Measurements from ENCODE around the gene AKR1C4. TPM values are rescaled to one million over a fixed set of nuclear protein-coding genes. Genes with fewer than 3 reads are reported as not detected.
"Not testable (repeated sequence)": the region's sequence is repeated elsewhere in the genome, so short reads cannot be mapped to it uniquely, and the experiment has no call there.

Gene AKR1C4
- total and polyA plus RNA-seq, 2 experiments from 2014 or later = not detected

DNA sequence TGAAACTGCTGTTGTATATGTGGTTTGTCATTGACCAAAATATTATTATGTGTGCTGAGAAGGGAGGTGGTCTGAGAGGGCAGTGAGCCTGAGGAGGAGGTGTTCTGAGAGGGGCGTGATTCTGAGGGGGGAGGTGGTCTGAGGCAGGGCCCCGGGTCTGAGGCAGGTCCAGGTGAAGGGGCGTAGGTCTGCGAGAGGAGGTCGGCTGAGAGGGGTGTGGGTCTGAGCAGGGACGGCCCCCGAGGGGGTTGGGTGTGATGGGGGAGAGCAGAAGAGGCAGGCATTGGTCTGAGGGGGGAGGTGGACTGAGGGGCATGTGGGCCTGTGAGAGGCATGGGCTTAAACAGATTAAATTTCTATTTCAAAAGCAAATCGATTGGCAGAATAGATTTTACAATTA lies 32.4 kb downstream of the AKR1C4 start:
- Histone ChIP-seq H3K4me3 (no peak overlapping the region), H3K4me1 (ENCODE audit: low read depth) (no peaks in the 10 kb centered on the region), H3K9me3 (ENCODE audit: low read depth) (no peaks in the 10 kb centered on the region), H3K27me3 (no peaks in the 10 kb centered on the region), H3K36me3 (no peaks in the 10 kb centered on the region), H3K27ac (no peak overlapping the region)
- TF ChIP-seq, protein P1, sequence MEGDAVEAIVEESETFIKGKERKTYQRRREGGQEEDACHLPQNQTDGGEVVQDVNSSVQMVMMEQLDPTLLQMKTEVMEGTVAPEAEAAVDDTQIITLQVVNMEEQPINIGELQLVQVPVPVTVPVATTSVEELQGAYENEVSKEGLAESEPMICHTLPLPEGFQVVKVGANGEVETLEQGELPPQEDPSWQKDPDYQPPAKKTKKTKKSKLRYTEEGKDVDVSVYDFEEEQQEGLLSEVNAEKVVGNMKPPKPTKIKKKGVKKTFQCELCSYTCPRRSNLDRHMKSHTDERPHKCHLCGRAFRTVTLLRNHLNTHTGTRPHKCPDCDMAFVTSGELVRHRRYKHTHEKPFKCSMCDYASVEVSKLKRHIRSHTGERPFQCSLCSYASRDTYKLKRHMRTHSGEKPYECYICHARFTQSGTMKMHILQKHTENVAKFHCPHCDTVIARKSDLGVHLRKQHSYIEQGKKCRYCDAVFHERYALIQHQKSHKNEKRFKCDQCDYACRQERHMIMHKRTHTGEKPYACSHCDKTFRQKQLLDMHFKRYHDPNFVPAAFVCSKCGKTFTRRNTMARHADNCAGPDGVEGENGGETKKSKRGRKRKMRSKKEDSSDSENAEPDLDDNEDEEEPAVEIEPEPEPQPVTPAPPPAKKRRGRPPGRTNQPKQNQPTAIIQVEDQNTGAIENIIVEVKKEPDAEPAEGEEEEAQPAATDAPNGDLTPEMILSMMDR (IDR thresholded peaks at IDR 0.05; ENCODE audit: low read depth, low read length) = no peak
- no peak for DNase-seq (ENCODE audit: low read depth in 1 of 2, low spot score in 1 of 2)

DNA sequence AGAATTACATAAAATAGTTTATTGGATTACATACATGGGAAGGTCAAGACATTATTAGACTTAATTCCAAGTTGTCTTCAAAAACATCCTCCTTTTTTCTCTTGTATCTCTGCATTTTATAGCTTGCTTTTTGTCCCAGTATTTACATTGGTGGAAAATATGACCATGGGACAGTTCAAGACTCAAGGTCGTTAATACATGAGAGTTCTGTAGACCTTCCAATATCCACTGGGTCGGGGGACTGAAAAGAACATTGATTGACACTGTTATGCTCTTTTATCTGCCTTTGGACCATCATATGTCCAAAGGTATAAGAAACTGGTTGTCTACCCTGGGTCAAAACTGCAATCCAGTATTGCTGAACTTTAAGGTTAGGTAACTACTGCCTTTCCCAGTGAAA lies 36.7 kb downstream of the AKR1C4 start:
- TF ChIP-seq, protein P1 (IDR thresholded peaks at IDR 0.05; ENCODE audit: low read depth, low read length) = no peak
- H3K9me3 ChIP-seq (ENCODE audit: low read depth) = no peaks in the 10 kb centered on the region

DNA sequence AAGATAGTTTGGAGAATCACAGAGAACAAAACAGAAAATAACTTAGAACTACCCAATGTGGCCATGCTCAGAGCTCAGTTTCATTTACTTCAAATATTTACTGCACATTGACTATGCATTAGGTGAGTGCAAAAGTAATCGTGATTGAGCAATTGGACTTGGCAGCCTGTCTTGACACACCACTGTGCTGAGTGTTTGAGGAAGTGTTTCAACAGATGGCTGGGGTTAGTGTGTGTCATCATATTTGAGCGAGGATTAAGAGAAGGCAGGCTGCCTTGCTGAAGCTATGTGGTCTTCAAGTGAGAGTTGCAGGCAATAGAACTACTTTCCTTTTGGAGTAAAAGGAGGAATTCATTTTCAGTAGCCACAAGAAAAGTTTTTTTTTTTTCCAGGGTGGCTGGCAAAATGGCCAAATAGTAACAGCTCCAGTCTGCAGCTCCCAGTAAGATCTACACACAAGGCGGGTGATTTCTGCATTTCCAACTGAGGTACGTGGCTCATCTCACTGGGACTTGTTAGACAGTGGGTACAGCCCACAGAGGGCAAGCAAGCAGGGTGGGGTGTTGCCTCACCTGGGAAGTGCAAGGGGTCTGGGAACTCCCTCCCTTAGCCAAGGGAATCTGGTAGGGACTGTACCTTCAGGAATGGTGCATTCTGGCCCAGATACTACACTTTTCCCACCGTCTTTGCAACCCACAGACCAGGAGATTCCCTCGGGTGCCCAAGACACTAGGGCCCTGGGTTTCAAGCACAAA lies 37.6 kb downstream of the AKR1C4 start:
- DNase-seq (ENCODE audit: low read depth in 1 of 2, low spot score in 1 of 2) = peak in 1 of 2 donors; percentile 90
- Histone ChIP-seq H3K27ac (no peak overlapping the region), H3K36me3 (no peaks in the 10 kb centered on the region), H3K9me3 (ENCODE audit: low read depth) (no peaks in the 10 kb centered on the region), H3K4me3 (no peak overlapping the region), H3K27me3 (no peaks in the 10 kb centered on the region), H3K4me1 (ENCODE audit: low read depth) (no peaks in the 10 kb centered on the region)
- TF ChIP-seq, protein P1 (IDR thresholded peaks at IDR 0.05; ENCODE audit: low read depth, low read length) = no peak

More for the DNA sequence above, 36.7 kb downstream of the AKR1C4 start:
- Histone ChIP-seq H3K27me3 (no peaks in the 10 kb centered on the region), H3K4me1 (ENCODE audit: low read depth) (no peaks in the 10 kb centered on the region), H3K27ac (no peak overlapping the region), H3K36me3 (no peaks in the 10 kb centered on the region), H3K4me3 (no peak overlapping the region)
- DNase-seq (ENCODE audit: low read depth in 1 of 2, low spot score in 1 of 2) = no peak

- H3K4me3 ChIP-seq; H3K4me1 ChIP-seq (ENCODE audit: low read depth); DNase-seq (ENCODE audit: low read depth in 1 of 2, low spot score in 1 of 2); H3K9me3 ChIP-seq (ENCODE audit: low read depth); H3K36me3 ChIP-seq; H3K27me3 ChIP-seq; H3K27ac ChIP-seq: not testable (repeated sequence)
These were observed 40.9 kb downstream of the AKR1C4 start for GRCh38 chr10:5237541-5237940.

DNA sequence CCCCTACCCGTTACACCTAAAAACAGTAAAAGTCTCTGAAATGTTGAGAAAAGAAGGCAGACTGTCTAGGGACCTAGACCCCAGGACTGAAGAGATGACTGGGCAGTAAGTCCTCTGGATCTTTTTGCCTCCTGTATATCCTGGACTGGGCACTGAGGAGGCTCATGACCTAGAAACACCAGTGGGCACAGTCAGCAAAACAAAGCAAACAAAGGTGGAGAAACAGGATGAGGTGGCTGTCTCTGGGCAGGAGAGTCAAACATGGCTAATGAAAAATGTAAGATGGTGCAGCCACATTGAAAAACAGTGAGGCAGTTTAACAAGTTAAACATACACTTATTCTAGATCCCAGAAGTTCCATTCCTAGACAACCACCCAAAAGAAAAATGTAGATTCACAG lies 45.9 kb downstream of the AKR1C4 start:
- H3K4me3 ChIP-seq = no peak overlapping the region
- TF ChIP-seq, protein P1 (IDR thresholded peaks at IDR 0.05; ENCODE audit: low read depth, low read length) = no peak
- no peaks in the 10 kb centered on the region for H3K4me1 ChIP-seq (ENCODE audit: low read depth)
- H3K27ac ChIP-seq = no peak overlapping the region
- H3K27me3 ChIP-seq = no peaks in the 10 kb centered on the region
- H3K9me3 ChIP-seq (ENCODE audit: low read depth) = no peaks in the 10 kb centered on the region
- no peaks in the 10 kb centered on the region for H3K36me3 ChIP-seq
- DNase-seq (ENCODE audit: low read depth in 1 of 2, low spot score in 1 of 2) = no peak

- no peak overlapping the region for H3K4me3 ChIP-seq
- no peaks in the 10 kb centered on the region for H3K9me3 ChIP-seq (ENCODE audit: low read depth)
- H3K27ac ChIP-seq = no peak overlapping the region
- no peaks in the 10 kb centered on the region for H3K27me3 ChIP-seq
- TF ChIP-seq, protein P1 (IDR thresholded peaks at IDR 0.05; ENCODE audit: low read depth, low read length) = no peak
- DNase-seq (ENCODE audit: low read depth in 1 of 2, low spot score in 1 of 2) = no peak
- no peaks in the 10 kb centered on the region for H3K4me1 ChIP-seq (ENCODE audit: low read depth)
- H3K36me3 ChIP-seq = no peaks in the 10 kb centered on the region
These were observed 46.9 kb downstream of the AKR1C4 start for GRCh38 chr10:5243521-5243987.
